Measurements from ENCODE around the gene SFT2D3. TPM values are rescaled to one million over a fixed set of nuclear protein-coding genes. Genes with fewer than 3 reads are reported as not detected.

Gene SFT2D3
- total RNA-seq, 1 donor from 2014 or later = 6.4 TPM

DNA sequence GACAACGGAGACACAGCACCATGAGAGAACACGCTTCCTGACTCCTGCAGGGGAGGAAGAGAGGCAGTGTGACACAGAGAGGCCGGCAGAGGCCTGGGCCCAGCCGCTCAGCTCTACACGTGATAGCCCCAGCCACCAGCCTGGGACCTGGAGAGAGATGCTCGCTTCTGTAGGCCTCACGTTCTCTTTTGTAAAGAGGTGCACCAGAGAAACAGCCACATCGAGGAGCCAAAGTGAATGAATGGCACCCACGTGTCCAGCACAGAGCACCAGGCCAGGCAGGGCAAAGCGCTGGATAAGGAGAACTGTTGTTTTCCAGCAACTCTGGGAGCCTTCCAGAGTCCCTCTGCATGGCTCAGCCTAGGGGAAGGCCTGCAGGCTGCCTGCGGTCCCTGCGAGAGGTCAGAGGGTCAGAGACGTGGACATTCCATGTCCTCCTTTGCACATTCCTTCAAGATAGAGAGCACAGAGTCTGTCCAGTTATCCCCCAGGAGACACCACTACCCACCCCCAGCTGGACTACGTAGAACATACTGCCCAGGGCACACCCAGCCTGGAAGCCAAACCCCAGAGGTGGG lies 40.1 kb upstream of the SFT2D3 start:
- H3K36me3 Mint-ChIP-seq (ENCODE audit: unreplicated experiment) = no peaks in the 10 kb centered on the region
- DNase-seq = no peak
- peaks cover 4% of the 10 kb centered on the region for H3K4me1 Mint-ChIP-seq (ENCODE audit: low read depth, unreplicated experiment)
- TF ChIP-seq CTCF (IDR thresholded peaks at IDR 0.05; ENCODE audit: partially characterized antibody, unreplicated experiment) = no peak
- peaks cover 1% of the 10 kb centered on the region for H3K9me3 Mint-ChIP-seq (ENCODE audit: unreplicated experiment)
- H3K27ac Mint-ChIP-seq (ENCODE audit: unreplicated experiment) = no peak overlapping the region
- no peak overlapping the region for H3K4me3 Mint-ChIP-seq (ENCODE audit: unreplicated experiment)
- H3K27me3 Mint-ChIP-seq (ENCODE audit: unreplicated experiment) = peaks cover 14% of the 10 kb centered on the region

- no peak for DNase-seq
- no peak for TF ChIP-seq CTCF (IDR thresholded peaks at IDR 0.05; ENCODE audit: partially characterized antibody, unreplicated experiment)
- Mint-ChIP-seq H3K36me3 (ENCODE audit: unreplicated experiment) (no peaks in the 10 kb centered on the region), H3K4me1 (ENCODE audit: low read depth, unreplicated experiment) (peaks cover 4% of the 10 kb centered on the region), H3K27ac (ENCODE audit: unreplicated experiment) (no peak overlapping the region), H3K4me3 (ENCODE audit: unreplicated experiment) (no peak overlapping the region), H3K9me3 (ENCODE audit: unreplicated experiment) (peaks cover 1% of the 10 kb centered on the region), H3K27me3 (ENCODE audit: unreplicated experiment) (peaks cover 14% of the 10 kb centered on the region)
Observed at GRCh38 chr2:127661949-127662510, 39.3 kb upstream of the SFT2D3 start.

- no peak for TF ChIP-seq CTCF (IDR thresholded peaks at IDR 0.05; ENCODE audit: partially characterized antibody, unreplicated experiment)
- Mint-ChIP-seq H3K36me3 (ENCODE audit: unreplicated experiment) (no peaks in the 10 kb centered on the region), H3K9me3 (ENCODE audit: unreplicated experiment) (peaks cover 1% of the 10 kb centered on the region), H3K4me3 (ENCODE audit: unreplicated experiment) (no peak overlapping the region), H3K4me1 (ENCODE audit: low read depth, unreplicated experiment) (peaks cover 4% of the 10 kb centered on the region), H3K27ac (ENCODE audit: unreplicated experiment) (no peak overlapping the region), H3K27me3 (ENCODE audit: unreplicated experiment) (peaks cover 11% of the 10 kb centered on the region)
- DNase-seq = no peak
Observed at GRCh38 chr2:127662937-127663565, 38.2 kb upstream of the SFT2D3 start.

DNA sequence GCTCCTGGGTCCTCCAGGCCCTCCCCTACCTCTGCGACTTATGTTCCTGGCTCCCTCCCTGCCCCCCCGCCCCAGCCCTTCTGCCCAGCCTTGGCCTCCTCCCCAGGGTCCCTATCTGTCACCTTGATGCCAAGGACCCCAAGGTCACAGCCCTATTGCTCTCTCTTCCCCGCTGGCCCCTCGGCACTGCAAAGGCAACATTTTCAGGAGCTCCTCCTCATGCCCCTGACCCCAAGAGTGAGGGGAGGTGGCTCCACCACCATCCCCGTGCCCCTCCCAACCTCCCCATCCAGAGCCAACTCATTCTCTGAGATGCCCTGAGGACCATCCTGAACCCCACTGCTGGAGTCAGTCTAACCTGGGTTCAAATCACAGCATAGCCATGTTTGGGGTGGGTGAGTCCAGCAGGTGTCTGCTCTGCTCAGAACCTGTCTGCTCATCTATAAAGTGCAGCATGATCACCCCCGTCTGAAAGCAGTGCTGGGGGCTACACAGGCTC lies 37.7 kb upstream of the SFT2D3 start:
- H3K36me3 Mint-ChIP-seq (ENCODE audit: unreplicated experiment) = no peaks in the 10 kb centered on the region
- TF ChIP-seq CTCF (IDR thresholded peaks at IDR 0.05; ENCODE audit: partially characterized antibody, unreplicated experiment) = no peak
- no peak overlapping the region for H3K27ac Mint-ChIP-seq (ENCODE audit: unreplicated experiment)
- DNase-seq = no peak
- peaks cover under 1% of the 10 kb centered on the region for H3K9me3 Mint-ChIP-seq (ENCODE audit: unreplicated experiment)
- no peak overlapping the region for H3K4me3 Mint-ChIP-seq (ENCODE audit: unreplicated experiment)
- peaks cover 3% of the 10 kb centered on the region for H3K4me1 Mint-ChIP-seq (ENCODE audit: low read depth, unreplicated experiment)
- H3K27me3 Mint-ChIP-seq (ENCODE audit: unreplicated experiment) = peaks cover 10% of the 10 kb centered on the region
